ENCODE data around the gene PHACTR3.

PHACTR3 gene

DNA sequence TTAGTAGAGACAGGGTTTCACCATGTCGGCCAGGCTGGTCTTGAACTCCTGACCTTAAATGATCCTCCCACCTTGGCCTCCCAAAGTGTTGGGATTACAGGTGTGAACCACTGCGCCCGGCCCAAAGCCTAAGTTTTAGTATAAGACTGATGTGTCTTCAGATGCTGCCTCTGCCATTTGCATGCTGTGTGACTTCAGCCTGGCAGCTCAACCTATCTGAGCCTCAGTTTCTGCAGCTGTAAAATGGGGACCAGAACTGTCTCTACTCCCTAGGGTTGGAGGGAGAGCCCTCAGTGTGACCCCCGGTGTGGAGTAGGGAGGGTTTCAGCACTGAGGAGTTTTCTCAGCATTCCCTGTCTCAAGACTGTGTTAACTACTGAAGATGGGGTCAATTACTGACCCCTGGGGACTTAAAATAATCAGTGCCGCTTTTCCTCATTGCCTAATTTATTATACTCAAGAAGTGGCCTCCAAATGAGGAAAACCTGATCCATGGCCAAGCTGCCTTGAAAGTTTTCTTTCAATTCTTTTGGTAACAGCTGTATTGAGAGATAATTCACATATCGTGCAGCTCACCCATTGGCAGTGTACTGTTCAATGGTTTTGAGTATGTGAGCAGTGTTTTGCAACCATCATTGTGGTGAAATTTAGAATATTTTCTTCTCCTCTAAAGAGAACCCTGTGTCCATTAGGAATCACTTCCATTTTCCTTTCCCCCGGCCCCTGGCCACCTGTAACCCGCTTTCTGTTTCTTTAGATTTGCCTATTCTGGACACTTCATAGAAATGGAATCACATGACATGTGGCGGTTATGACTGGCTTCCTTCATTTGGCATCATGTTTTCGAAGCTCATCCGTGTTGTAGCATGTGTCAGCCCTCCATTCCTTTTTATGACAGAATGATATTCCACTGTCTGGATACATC is 64.8 kb downstream of the PHACTR3 start:
- H3K27ac ChIP-seq: no peak overlapping the region
- TF ChIP-seq, protein P1, sequence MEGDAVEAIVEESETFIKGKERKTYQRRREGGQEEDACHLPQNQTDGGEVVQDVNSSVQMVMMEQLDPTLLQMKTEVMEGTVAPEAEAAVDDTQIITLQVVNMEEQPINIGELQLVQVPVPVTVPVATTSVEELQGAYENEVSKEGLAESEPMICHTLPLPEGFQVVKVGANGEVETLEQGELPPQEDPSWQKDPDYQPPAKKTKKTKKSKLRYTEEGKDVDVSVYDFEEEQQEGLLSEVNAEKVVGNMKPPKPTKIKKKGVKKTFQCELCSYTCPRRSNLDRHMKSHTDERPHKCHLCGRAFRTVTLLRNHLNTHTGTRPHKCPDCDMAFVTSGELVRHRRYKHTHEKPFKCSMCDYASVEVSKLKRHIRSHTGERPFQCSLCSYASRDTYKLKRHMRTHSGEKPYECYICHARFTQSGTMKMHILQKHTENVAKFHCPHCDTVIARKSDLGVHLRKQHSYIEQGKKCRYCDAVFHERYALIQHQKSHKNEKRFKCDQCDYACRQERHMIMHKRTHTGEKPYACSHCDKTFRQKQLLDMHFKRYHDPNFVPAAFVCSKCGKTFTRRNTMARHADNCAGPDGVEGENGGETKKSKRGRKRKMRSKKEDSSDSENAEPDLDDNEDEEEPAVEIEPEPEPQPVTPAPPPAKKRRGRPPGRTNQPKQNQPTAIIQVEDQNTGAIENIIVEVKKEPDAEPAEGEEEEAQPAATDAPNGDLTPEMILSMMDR (IDR thresholded peaks at IDR 0.05): no peak

DNA sequence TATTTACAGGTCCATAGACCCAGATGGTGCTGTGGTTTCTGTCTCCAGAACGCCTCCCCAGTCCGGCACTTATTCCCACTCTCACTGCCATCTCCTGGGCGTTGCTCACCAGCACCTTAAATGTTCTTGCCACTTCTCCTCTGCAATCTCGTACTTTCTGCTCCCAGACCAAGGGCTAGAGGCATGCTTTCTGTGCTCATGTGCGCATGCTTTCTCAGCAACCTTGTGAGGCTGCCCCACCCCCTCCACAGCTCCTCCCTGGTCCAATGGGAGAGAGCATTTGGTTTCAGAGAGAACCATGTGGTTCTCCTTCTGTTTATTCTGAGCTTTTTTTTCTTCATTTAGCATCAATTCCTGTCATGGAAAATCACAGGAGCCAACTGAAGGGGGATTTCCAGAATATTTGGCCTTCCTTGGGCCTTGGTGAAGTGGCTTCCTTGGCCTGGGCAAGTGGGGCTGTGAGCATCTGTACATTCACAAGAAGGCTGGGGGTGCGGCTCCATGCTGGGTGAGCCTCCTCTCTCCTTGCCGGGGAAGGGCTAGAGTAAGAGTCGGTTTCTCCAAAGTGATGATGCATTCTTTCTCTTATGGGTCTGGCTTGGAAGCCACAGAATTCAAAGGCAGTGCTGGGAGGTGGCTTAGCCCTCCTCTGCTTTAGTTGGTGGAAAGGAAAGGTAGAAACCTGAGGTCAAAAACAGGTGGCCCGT is 66.6 kb downstream of the PHACTR3 start:
- H3K4me2 ChIP-seq (ENCODE audit: low read length): no peak overlapping the region
- H3K4me1 ChIP-seq: no peaks in the 10 kb centered on the region
- H3K36me3 ChIP-seq (ENCODE audit: control insufficient read depth, insufficient read depth, low read length): no peaks in the 10 kb centered on the region
- no peak overlapping the region for H3K27ac ChIP-seq
- H3K9ac ChIP-seq: no peak overlapping the region
- no peaks in the 10 kb centered on the region for H3K9me3 ChIP-seq (ENCODE audit: control insufficient read depth, low read length)
- H3K79me2 ChIP-seq: no peaks in the 10 kb centered on the region
- H3K27me3 ChIP-seq (ENCODE audit: control insufficient read depth, insufficient read depth, low read length): no peaks in the 10 kb centered on the region
- no peak overlapping the region for H2AFZ ChIP-seq
- no peak overlapping the region for H3K4me3 ChIP-seq (ENCODE audit: low read depth, low read length)
- TF ChIP-seq, protein P1 (IDR thresholded peaks at IDR 0.05): no peak

More for the DNA sequence above, 64.8 kb downstream of the PHACTR3 start:
- no peak overlapping the region for H3K9ac ChIP-seq
- H2AFZ ChIP-seq: no peak overlapping the region
- H3K79me2 ChIP-seq: no peaks in the 10 kb centered on the region
- no peak overlapping the region for H3K4me3 ChIP-seq (ENCODE audit: low read depth, low read length)
- no peaks in the 10 kb centered on the region for H3K36me3 ChIP-seq (ENCODE audit: control insufficient read depth, insufficient read depth, low read length)
- no peak overlapping the region for H3K4me2 ChIP-seq (ENCODE audit: low read length)
- H3K9me3 ChIP-seq (ENCODE audit: control insufficient read depth, low read length): no peaks in the 10 kb centered on the region
- no peaks in the 10 kb centered on the region for H3K4me1 ChIP-seq
- no peaks in the 10 kb centered on the region for H3K27me3 ChIP-seq (ENCODE audit: control insufficient read depth, insufficient read depth, low read length)

DNA sequence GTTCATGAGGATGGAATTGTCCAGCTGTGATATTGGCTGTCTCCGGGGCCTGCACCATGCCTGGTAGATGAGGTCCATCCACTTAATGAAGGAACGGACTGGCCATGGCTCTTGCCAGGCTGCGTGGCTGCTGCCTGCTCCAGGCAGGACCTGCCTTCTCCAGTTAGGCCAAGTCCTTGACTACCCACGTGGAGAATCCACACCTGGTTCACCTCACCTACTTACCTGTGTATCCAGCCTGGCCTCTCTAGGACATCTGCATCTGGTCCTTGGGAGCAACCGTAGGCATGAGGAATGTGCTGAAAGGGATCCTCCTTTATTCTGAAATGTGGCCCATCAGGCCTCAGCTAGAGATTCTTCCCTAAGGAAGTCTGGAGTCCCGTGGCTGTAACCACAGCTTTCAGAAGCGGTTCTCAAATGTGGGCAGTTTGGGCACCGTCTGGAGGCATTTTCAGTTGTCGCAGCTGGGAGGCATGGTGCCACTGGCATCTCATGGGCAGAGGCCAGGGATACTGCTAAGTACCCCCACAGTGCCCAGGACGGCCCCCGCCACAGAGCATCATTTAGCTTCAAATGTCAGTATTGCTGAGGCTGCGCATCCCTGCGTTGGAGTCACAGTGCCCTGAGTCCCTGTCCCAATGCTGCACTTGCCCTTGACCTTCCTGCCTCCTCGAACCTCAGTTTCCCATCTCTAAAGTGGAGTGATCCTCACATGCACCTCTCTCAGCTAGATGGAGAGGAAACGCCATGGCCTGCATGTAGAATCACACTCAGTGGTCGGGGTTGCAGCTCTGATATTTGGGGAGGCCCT is 67.5 kb downstream of the PHACTR3 start:
- Histone ChIP-seq H3K9me3 (ENCODE audit: control insufficient read depth, low read length) (no peaks in the 10 kb centered on the region), H3K4me3 (ENCODE audit: low read depth, low read length) (no peak overlapping the region), H3K4me1 (no peaks in the 10 kb centered on the region), H3K27ac (no peak overlapping the region), H3K4me2 (ENCODE audit: low read length) (no peak overlapping the region), H3K36me3 (ENCODE audit: control insufficient read depth, insufficient read depth, low read length) (no peaks in the 10 kb centered on the region), H3K9ac (no peak overlapping the region), H3K27me3 (ENCODE audit: control insufficient read depth, insufficient read depth, low read length) (no peaks in the 10 kb centered on the region), H3K79me2 (no peaks in the 10 kb centered on the region), H2AFZ (no peak overlapping the region)
- TF ChIP-seq, protein P1 (IDR thresholded peaks at IDR 0.05): no peak

DNA sequence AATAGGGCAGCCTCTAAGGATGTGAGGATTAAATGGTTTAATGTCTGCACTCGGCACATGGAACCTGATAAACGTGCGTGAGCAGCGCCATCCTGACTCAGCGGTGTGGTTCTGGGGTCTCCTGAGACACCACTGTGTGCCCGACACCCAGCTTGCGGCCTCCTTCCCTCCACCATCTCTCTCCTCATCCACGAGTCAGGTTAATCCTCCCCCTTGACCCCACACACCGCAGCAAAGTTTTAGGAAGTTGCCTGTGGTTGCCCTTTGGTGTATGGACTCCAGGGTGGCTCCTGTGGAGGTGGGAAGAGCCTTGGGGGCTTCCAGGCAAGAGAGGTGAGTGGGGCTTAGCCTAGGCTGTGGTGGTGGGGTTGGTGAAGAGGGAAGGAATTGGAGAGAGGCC is 68.2 kb downstream of the PHACTR3 start:
- no peaks in the 10 kb centered on the region for H3K79me2 ChIP-seq
- no peak overlapping the region for H3K27ac ChIP-seq
- H3K9ac ChIP-seq: no peak overlapping the region
- H3K4me2 ChIP-seq (ENCODE audit: low read length): no peak overlapping the region
- H3K36me3 ChIP-seq (ENCODE audit: control insufficient read depth, insufficient read depth, low read length): no peaks in the 10 kb centered on the region
- no peak overlapping the region for H2AFZ ChIP-seq
- no peaks in the 10 kb centered on the region for H3K27me3 ChIP-seq (ENCODE audit: control insufficient read depth, insufficient read depth, low read length)
- no peak overlapping the region for H3K4me3 ChIP-seq (ENCODE audit: low read depth, low read length)
- TF ChIP-seq, protein P1 (IDR thresholded peaks at IDR 0.05): no peak
- no peaks in the 10 kb centered on the region for H3K4me1 ChIP-seq
- H3K9me3 ChIP-seq (ENCODE audit: control insufficient read depth, low read length): no peaks in the 10 kb centered on the region

Measured in parathyroid adenoma (tissue), 2 donors.